ENCODE data around the gene HDAC9. TPM values are rescaled to one million over a fixed set of nuclear protein-coding genes. Genes with fewer than 3 reads are reported as not detected.
A peak's percentile ranks its signal among the peaks of the same experiment; 100 is the strongest.

HDAC9 gene
- total and polyA plus RNA-seq, 2 experiments from 2014 or later, result 32.7 to 101 TPM

GRCh38 chr7:18548534-18548933 is 53.0 kb downstream of the HDAC9 start:
- Histone ChIP-seq H3K27me3 (no peaks in the 10 kb centered on the region), H3K4me1 (ENCODE audit: low read depth) (peaks cover 9% of the 10 kb centered on the region), H3K4me3 (no peak overlapping the region), H3K27ac (no peak overlapping the region), H3K36me3 (no peaks in the 10 kb centered on the region), H3K9me3 (ENCODE audit: low read depth) (no peaks in the 10 kb centered on the region)
- TF ChIP-seq, protein P1, sequence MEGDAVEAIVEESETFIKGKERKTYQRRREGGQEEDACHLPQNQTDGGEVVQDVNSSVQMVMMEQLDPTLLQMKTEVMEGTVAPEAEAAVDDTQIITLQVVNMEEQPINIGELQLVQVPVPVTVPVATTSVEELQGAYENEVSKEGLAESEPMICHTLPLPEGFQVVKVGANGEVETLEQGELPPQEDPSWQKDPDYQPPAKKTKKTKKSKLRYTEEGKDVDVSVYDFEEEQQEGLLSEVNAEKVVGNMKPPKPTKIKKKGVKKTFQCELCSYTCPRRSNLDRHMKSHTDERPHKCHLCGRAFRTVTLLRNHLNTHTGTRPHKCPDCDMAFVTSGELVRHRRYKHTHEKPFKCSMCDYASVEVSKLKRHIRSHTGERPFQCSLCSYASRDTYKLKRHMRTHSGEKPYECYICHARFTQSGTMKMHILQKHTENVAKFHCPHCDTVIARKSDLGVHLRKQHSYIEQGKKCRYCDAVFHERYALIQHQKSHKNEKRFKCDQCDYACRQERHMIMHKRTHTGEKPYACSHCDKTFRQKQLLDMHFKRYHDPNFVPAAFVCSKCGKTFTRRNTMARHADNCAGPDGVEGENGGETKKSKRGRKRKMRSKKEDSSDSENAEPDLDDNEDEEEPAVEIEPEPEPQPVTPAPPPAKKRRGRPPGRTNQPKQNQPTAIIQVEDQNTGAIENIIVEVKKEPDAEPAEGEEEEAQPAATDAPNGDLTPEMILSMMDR (IDR thresholded peaks at IDR 0.05; ENCODE audit: low read depth, low read length), result no peak
- DNase-seq (ENCODE audit: low read depth in 1 of 2, low spot score in 1 of 2), result no peak

GRCh38 chr7:18550574-18550973 is 55.0 kb downstream of the HDAC9 start:
- H3K36me3 ChIP-seq, result no peaks in the 10 kb centered on the region
- no peaks in the 10 kb centered on the region for H3K9me3 ChIP-seq (ENCODE audit: low read depth)
- TF ChIP-seq, protein P1 (IDR thresholded peaks at IDR 0.05; ENCODE audit: low read depth, low read length), result no peak
- H3K27me3 ChIP-seq, result no peaks in the 10 kb centered on the region
- H3K4me1 ChIP-seq (ENCODE audit: low read depth), result peaks cover 9% of the 10 kb centered on the region
- peak in 1 of 2 donors; percentile 18 for DNase-seq (ENCODE audit: low read depth in 1 of 2, low spot score in 1 of 2)
- peak overlapping the region; percentile 44 for H3K27ac ChIP-seq
- H3K4me3 ChIP-seq, result no peak overlapping the region

DNA sequence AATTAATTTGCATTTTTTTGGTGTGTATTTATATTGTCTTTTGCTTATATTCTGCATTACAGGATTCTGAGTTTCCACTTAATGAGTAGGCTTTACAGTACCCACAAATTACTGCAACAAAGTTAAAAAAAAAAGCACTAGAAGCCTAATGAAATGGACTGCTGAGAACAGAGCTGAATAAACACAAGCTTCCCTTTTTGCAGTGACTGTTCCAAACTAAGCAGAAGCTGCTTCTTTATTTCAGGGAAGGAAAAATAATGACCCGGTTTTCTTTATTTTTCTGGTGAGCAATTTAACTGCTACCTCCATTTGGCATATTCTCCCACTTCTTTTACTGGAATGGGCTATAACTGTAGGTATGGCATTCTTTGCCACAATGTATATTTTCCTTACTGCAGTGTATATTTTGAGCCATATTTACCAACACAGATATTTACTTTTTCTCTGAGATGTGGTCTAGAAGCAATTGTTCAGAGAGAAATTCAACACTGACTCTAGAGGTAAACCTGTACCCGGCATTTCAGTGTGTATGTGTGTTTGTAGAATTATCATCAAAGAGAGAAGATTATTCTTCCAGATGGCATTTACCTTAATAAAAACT is 56.9 kb downstream of the HDAC9 start:
- peaks cover 9% of the 10 kb centered on the region for H3K4me1 ChIP-seq (ENCODE audit: low read depth)
- TF ChIP-seq, protein P1 (IDR thresholded peaks at IDR 0.05; ENCODE audit: low read depth, low read length), result no peak
- H3K36me3 ChIP-seq, result no peaks in the 10 kb centered on the region
- no peaks in the 10 kb centered on the region for H3K27me3 ChIP-seq
- no peak overlapping the region for H3K27ac ChIP-seq
- no peak overlapping the region for H3K4me3 ChIP-seq
- H3K9me3 ChIP-seq (ENCODE audit: low read depth), result no peaks in the 10 kb centered on the region
- no peak for DNase-seq (ENCODE audit: low read depth in 1 of 2, low spot score in 1 of 2)

DNA sequence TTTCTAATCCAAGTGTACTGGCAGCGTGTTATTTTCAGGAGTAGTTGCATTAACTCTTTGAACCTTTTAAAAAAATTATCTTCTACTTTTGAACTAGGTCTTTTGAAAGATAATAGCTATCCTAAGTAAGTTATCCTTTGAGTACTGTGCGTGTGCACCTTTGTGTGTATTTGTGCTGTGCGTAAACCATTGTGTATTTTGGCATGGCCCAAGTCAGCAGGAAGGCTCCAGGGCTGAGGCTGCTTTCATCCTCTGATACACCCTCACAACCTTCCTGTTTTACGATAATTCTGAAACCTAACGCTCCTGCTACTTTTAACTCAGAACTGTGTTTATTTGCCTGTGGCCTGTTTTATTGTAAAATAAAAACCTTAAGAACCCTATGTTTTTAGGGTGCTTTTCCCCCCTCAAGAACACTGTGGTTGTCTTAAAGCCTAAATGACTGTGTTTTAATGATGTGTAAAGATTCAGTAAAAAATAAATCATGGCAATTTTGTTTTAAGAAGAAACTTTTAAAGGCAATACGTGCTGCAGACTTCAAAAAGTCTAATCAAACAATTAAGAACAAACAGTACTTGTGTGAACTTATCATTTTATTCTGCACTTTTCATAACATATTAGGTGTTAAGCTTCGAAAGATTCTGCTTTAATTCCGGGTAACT is 57.5 kb downstream of the HDAC9 start:
- TF ChIP-seq, protein P1 (IDR thresholded peaks at IDR 0.05; ENCODE audit: low read depth, low read length), result no peak
- H3K4me3 ChIP-seq, result no peak overlapping the region
- H3K4me1 ChIP-seq (ENCODE audit: low read depth), result peaks cover 13% of the 10 kb centered on the region
- H3K27me3 ChIP-seq, result no peaks in the 10 kb centered on the region
- no peaks in the 10 kb centered on the region for H3K36me3 ChIP-seq
- no peak overlapping the region for H3K27ac ChIP-seq
- H3K9me3 ChIP-seq (ENCODE audit: low read depth), result no peaks in the 10 kb centered on the region
- DNase-seq (ENCODE audit: low read depth in 1 of 2, low spot score in 1 of 2), result no peak

DNA sequence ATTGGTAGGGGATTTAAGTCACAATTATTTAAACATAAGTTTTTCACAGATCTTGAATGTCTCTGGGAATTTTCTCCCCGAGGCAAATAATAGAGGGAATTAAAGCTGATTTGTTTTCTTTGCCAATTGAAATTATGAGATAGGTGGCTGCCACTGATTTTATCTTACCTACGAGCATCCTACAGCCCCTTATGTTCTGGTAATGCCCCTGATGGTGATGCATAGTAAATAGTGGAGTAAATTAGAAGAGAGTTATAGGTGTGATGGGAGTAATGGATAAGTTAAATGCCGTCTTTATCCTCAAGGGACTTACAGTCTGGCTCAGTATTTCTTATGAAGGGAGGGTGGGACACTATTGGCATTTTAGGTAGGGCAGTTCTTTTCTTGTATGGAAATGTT is 58.1 kb downstream of the HDAC9 start:
- no peak for DNase-seq (ENCODE audit: low read depth in 1 of 2, low spot score in 1 of 2)
- Histone ChIP-seq H3K27ac (no peak overlapping the region), H3K36me3 (no peaks in the 10 kb centered on the region), H3K4me3 (no peak overlapping the region), H3K9me3 (ENCODE audit: low read depth) (no peaks in the 10 kb centered on the region), H3K27me3 (no peaks in the 10 kb centered on the region), H3K4me1 (ENCODE audit: low read depth) (peaks cover 13% of the 10 kb centered on the region)
- TF ChIP-seq, protein P1 (IDR thresholded peaks at IDR 0.05; ENCODE audit: low read depth, low read length), result no peak
